B cell (primary cell): ENCODE measurements around the gene KIF21A.

Experiments
- EZH2 ChIP-seq: IDR thresholded peaks from 2 replicates; pipeline ENCODE4 v1.6.1; 2012; ENCODE audit warnings: borderline replicate concordance, low read depth, mild to moderate bottlenecking, moderate library complexity, low read length; ENCODE audit not compliant: insufficient read depth, poor library complexity, severe bottlenecking
- TF ChIP-seq, protein P1 (sequence below): fragments of 200-600 bp; IDR thresholded peaks from one replicate; pipeline ENCODE4 v1.8.0; 2022; ENCODE audit warnings: antibody characterized with exemption, mild to moderate bottlenecking

DNA sequence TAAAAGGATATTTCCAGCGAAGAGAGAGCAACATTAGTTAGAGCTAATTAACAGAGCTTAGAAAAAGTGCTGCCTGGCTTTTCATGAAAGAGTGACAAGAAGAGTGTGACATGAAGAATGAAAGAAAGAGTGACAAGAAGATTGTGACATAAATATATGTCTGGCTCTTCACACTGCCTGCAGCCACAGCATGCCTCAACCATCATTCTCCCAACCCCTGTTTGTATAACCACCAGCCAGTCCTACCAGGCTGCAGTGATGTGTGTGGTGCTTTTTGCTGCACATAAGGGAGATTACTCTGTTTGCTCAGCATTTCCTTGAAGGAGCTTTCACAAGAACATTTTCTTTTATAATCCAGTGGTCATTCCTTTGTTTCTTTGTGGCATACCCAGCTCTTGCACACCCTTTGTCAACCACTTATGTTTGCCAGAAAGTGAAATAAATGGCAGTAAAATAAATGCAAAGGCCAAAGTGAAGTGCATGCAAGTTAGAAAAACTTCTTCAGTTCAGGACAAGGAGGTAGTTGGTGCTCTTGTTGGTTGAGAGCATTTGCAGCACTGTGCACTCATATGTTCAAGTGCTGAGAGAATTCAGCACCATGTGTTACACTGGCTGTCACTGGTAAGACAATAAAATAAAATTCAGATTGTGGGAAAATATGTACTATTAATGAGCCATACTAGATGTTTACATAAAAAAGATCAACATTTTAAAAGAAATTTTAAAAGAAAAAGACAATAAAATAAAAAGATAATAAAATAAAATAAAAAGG lies 50.6 kb downstream of the KIF21A start:
- TF ChIP-seq, protein P1, sequence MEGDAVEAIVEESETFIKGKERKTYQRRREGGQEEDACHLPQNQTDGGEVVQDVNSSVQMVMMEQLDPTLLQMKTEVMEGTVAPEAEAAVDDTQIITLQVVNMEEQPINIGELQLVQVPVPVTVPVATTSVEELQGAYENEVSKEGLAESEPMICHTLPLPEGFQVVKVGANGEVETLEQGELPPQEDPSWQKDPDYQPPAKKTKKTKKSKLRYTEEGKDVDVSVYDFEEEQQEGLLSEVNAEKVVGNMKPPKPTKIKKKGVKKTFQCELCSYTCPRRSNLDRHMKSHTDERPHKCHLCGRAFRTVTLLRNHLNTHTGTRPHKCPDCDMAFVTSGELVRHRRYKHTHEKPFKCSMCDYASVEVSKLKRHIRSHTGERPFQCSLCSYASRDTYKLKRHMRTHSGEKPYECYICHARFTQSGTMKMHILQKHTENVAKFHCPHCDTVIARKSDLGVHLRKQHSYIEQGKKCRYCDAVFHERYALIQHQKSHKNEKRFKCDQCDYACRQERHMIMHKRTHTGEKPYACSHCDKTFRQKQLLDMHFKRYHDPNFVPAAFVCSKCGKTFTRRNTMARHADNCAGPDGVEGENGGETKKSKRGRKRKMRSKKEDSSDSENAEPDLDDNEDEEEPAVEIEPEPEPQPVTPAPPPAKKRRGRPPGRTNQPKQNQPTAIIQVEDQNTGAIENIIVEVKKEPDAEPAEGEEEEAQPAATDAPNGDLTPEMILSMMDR: no peak
- TF ChIP-seq EZH2: no peak
